Measurements from ENCODE around the gene MPI. TPM values are rescaled to one million over a fixed set of nuclear protein-coding genes. Genes with fewer than 3 reads are reported as not detected.

Gene MPI
- total and polyA plus RNA-seq, 10 of the 15 experiments (the other 5 are each of a cell fraction or from before 2014, with no cell fraction given) = 35.6 to 93.9 (median 44.1) TPM

DNA sequence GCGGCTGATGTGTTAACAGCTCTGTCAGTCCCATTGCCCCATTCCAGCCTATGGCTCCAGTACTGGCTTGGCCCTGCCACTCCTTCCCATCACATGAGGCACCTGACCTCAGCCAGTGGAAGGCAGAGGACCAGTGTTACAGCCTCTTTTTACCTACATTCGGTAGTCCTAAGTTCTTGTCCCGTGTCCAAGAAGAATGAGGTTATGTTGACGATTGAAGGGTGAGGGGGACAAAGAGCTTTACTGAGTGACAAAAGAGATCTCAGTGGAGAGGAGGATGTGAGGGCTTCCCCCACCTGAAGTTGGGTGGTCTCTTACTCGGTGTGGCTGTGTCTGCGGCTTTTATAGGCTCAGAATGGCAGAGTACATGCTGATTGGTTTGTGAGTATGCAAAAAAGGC, 7.3 kb upstream of the MPI start:
- ATAC-seq = no peak
- Histone ChIP-seq H3K79me2 (ENCODE audit: control insufficient read depth, insufficient read depth, low read length) (no peaks in the 10 kb centered on the region), H3K27ac (ENCODE audit: control insufficient read depth, insufficient read depth) (no peak overlapping the region), H4K20me1 (ENCODE audit: control insufficient read depth, insufficient read depth) (no peaks in the 10 kb centered on the region), H2AFZ (ENCODE audit: control insufficient read depth, low read depth, low read length) (no peak overlapping the region), H3K9ac (ENCODE audit: control insufficient read depth, insufficient read depth, low read length) (no peak overlapping the region), H3K4me2 (ENCODE audit: control insufficient read depth, insufficient read depth) (no peak overlapping the region), H3K27me3 (replicated peaks in 1 of 2; ENCODE audit: control insufficient read depth in 2 of 2, insufficient read depth in 2 of 2, low read length in 1 of 2) (no peaks in the 10 kb centered on the region), H3K36me3 (ENCODE audit: control insufficient read depth in 2 of 2, insufficient read depth in 2 of 2, low read length in 1 of 2) (no peaks in the 10 kb centered on the region), H3K4me3 (no peak overlapping the region), H3K9me3 (replicated peaks; ENCODE audit: control insufficient read depth, insufficient read depth, low read length) (peaks cover 2% of the 10 kb centered on the region; the same call in 1 of the 3 replicates), H3K4me1 (ENCODE audit: control insufficient read depth, insufficient read depth, low read length) (peaks cover 12% of the 10 kb centered on the region)
- in situ Hi-C loops (cut with MboI) (no loop called here), intact Hi-C loops (cut with micrococcal nuclease; ENCODE audit: unreplicated experiment) (no loop called here)
- no peak for DNase-seq (ENCODE audit: low read depth, low spot score)
- ChIA-PET CTCF (interaction anchor here (1.5 to 7.5 kb wide), 4 partner anchors 7 to 19 kb away, joined by 4 to 75 read pairs (median 15); partner anchors contain the start of gene SCAMP2), POLR2A (interaction anchor here (0.5 to 4.0 kb wide), 5 partner anchors 10 to 91 kb away, joined by 3 to 32 read pairs (median 4); no protein-coding TSS in a partner anchor), RAD21 (ENCODE audit: unreplicated experiment) (interaction anchor here (0.6 to 2.5 kb wide), 4 partner anchors 12 to 95 kb away, joined by 3 to 29 read pairs (median 5); partner anchors contain the start of gene FAM219B), SMC1A (ENCODE audit: uncharacterized antibody, unreplicated experiment) (interaction anchor here (0.6 to 5.0 kb wide), 6 partner anchors 9 to 38 kb away, joined by 3 to 65 read pairs (median 10); partner anchors contain the start of gene SCAMP2)
- no TSS peak for BruUV-seq (replicated peaks)
- no peak for TF ChIP-seq SP1 (IDR thresholded peaks at IDR 0.05; ENCODE audit: low read depth, low read length)
- TF ChIP-seq TCF3 (IDR thresholded peaks at IDR 0.05; ENCODE audit: borderline replicate concordance, insufficient read depth, low read depth, low read length) = no peak
- TF ChIP-seq ZNF274 (IDR thresholded peaks at IDR 0.05; ENCODE audit: insufficient read depth, insufficient read length) = no peak
- no peak for TF ChIP-seq KAT2A (conservative IDR thresholded peaks at IDR 0.05; ENCODE audit: control insufficient read depth, low read depth, low read length)
- no peak for TF ChIP-seq FOS (IDR thresholded peaks at IDR 0.05; ENCODE audit: borderline replicate concordance, extremely low read depth, insufficient read length)
- TF ChIP-seq NRF1 (conservative IDR thresholded peaks at IDR 0.05; ENCODE audit: low read depth, low read length) = no peak
- no peak for TF ChIP-seq RAD21 (IDR thresholded peaks at IDR 0.05; ENCODE audit: insufficient read depth, low read depth, low read length)
- TF ChIP-seq NFYB (IDR thresholded peaks at IDR 0.05; ENCODE audit: insufficient read depth, low read depth, low read length) = no peak
- no peak for TF ChIP-seq RELA (IDR thresholded peaks at IDR 0.05; ENCODE audit: borderline replicate concordance, partially characterized antibody)
- TF ChIP-seq, protein P1, sequence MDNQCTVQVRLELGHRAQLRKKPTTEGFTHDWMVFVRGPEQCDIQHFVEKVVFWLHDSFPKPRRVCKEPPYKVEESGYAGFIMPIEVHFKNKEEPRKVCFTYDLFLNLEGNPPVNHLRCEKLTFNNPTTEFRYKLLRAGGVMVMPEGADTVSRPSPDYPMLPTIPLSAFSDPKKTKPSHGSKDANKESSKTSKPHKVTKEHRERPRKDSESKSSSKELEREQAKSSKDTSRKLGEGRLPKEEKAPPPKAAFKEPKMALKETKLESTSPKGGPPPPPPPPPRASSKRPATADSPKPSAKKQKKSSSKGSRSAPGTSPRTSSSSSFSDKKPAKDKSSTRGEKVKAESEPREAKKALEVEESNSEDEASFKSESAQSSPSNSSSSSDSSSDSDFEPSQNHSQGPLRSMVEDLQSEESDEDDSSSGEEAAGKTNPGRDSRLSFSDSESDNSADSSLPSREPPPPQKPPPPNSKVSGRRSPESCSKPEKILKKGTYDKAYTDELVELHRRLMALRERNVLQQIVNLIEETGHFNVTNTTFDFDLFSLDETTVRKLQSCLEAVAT (IDR thresholded peaks at IDR 0.05) = no peak
- no peak for TF ChIP-seq MEF2B (IDR thresholded peaks at IDR 0.05; ENCODE audit: partially characterized antibody, poor library complexity, severe bottlenecking)
- TF ChIP-seq CHD1 (IDR thresholded peaks at IDR 0.05; ENCODE audit: low read depth, low read length) = no peak
- no peak for TF ChIP-seq IKZF1 (conservative IDR thresholded peaks at IDR 0.05)
- TF ChIP-seq NFIC (IDR thresholded peaks at IDR 0.05; ENCODE audit: low read depth, low read length) = no peak
- no peak for TF ChIP-seq JUNB (IDR thresholded peaks at IDR 0.05)
- TF ChIP-seq, protein P2, sequence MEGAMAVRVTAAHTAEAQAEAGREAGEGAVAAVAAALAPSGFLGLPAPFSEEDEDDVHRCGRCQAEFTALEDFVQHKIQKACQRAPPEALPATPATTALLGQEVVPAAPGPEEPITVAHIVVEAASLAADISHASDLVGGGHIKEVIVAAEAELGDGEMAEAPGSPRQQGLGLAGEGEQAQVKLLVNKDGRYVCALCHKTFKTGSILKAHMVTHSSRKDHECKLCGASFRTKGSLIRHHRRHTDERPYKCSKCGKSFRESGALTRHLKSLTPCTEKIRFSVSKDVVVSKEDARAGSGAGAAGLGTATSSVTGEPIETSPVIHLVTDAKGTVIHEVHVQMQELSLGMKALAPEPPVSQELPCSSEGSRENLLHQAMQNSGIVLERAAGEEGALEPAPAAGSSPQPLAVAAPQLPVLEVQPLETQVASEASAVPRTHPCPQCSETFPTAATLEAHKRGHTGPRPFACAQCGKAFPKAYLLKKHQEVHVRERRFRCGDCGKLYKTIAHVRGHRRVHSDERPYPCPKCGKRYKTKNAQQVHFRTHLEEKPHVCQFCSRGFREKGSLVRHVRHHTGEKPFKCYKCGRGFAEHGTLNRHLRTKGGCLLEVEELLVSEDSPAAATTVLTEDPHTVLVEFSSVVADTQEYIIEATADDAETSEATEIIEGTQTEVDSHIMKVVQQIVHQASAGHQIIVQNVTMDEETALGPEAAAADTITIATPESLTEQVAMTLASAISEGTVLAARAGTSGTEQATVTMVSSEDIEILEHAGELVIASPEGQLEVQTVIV (IDR thresholded peaks at IDR 0.05; ENCODE audit: borderline replicate concordance, partially characterized antibody) = no peak
- TF ChIP-seq, protein P3, sequence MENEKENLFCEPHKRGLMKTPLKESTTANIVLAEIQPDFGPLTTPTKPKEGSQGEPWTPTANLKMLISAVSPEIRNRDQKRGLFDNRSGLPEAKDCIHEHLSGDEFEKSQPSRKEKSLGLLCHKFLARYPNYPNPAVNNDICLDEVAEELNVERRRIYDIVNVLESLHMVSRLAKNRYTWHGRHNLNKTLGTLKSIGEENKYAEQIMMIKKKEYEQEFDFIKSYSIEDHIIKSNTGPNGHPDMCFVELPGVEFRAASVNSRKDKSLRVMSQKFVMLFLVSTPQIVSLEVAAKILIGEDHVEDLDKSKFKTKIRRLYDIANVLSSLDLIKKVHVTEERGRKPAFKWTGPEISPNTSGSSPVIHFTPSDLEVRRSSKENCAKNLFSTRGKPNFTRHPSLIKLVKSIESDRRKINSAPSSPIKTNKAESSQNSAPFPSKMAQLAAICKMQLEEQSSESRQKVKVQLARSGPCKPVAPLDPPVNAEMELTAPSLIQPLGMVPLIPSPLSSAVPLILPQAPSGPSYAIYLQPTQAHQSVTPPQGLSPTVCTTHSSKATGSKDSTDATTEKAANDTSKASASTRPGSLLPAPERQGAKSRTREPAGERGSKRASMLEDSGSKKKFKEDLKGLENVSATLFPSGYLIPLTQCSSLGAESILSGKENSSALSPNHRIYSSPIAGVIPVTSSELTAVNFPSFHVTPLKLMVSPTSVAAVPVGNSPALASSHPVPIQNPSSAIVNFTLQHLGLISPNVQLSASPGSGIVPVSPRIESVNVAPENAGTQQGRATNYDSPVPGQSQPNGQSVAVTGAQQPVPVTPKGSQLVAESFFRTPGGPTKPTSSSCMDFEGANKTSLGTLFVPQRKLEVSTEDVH (IDR thresholded peaks at IDR 0.05; ENCODE audit: low read depth, partially characterized antibody) = no peak
- no peak for TF ChIP-seq RAD51 (IDR thresholded peaks at IDR 0.05)
- FAIRE-seq = no peak
- 93% methylated on average over 6 of the region's 6 CpGs for WGBS (ENCODE audit: insufficient coverage, insufficient replicate concordance, low lambda C conversion rate, missing lambda C conversion rate)

All from GM12878 (cell line).